ENCODE results near the gene SYNE2.
"Not testable (repeated sequence)": the region's sequence is repeated elsewhere in the genome, so short reads cannot be mapped to it uniquely, and the experiment has no call there.

Gene SYNE2

GRCh38 chr14:64035143-64035542 lies 182.3 kb downstream of the SYNE2 start:
- DNase-seq (ENCODE audit: low spot score): no peak

GRCh38 chr14:64037869-64038745 lies 185.3 kb downstream of the SYNE2 start:
- not testable (repeated sequence) for DNase-seq (ENCODE audit: low spot score)

GRCh38 chr14:64038841-64039542 lies 186.2 kb downstream of the SYNE2 start:
- DNase-seq (ENCODE audit: low spot score): no peak

- DNase-seq (ENCODE audit: low spot score): no peak
Measured at GRCh38 chr14:64040044-64040443, 187.2 kb downstream of the SYNE2 start.

- DNase-seq (ENCODE audit: low spot score): not testable (repeated sequence)
Measured at GRCh38 chr14:64043296-64043695, 190.5 kb downstream of the SYNE2 start.

GRCh38 chr14:64045091-64045490 lies 192.3 kb downstream of the SYNE2 start:
- DNase-seq (ENCODE audit: low spot score): no peak

GRCh38 chr14:64049616-64050381 lies 197.0 kb downstream of the SYNE2 start:
- no peak for DNase-seq (ENCODE audit: low spot score)

- DNase-seq (ENCODE audit: low spot score): no peak
Measured at GRCh38 chr14:64053694-64054669, 201.2 kb downstream of the SYNE2 start.

GRCh38 chr14:64059454-64060198 lies 206.8 kb downstream of the SYNE2 start:
- DNase-seq (ENCODE audit: low spot score): no peak

GRCh38 chr14:64060199-64060545 lies 207.4 kb downstream of the SYNE2 start:
- DNase-seq (ENCODE audit: low spot score): no peak

GRCh38 chr14:64060648-64061096 lies 207.9 kb downstream of the SYNE2 start:
- DNase-seq (ENCODE audit: low spot score): no peak

- no peak for DNase-seq (ENCODE audit: low spot score)
Measured at GRCh38 chr14:64061115-64061514, 208.3 kb downstream of the SYNE2 start.

GRCh38 chr14:64061706-64062105 lies 208.9 kb downstream of the SYNE2 start:
- DNase-seq (ENCODE audit: low spot score): no peak

GRCh38 chr14:64062381-64063115 lies 209.7 kb downstream of the SYNE2 start:
- DNase-seq (ENCODE audit: low spot score): no peak

- DNase-seq (ENCODE audit: low spot score): no peak
Measured at GRCh38 chr14:64064447-64064846, 211.6 kb downstream of the SYNE2 start.

- no peak for DNase-seq (ENCODE audit: low spot score)
Measured at GRCh38 chr14:64069634-64070359, 217.0 kb downstream of the SYNE2 start.

GRCh38 chr14:64074961-64075612 lies 222.3 kb downstream of the SYNE2 start:
- DNase-seq (ENCODE audit: low spot score): no peak

- DNase-seq (ENCODE audit: low spot score): no peak
Measured at GRCh38 chr14:64075613-64076005, 222.8 kb downstream of the SYNE2 start.

GRCh38 chr14:64080452-64080851 lies 227.6 kb downstream of the SYNE2 start:
- DNase-seq (ENCODE audit: low spot score): no peak
